CD4-positive, alpha-beta T cell treated with Interleukin-12 subunit alpha and Interleukin-12 subunit beta, for 1 hour (primary cell): ENCODE results near the gene TSPAN13.

Experiments
- DNase-seq: peaks from one replicate; pipeline ENCODE4 v3.0.0-alpha.2; 2020

TSPAN13 gene

DNA sequence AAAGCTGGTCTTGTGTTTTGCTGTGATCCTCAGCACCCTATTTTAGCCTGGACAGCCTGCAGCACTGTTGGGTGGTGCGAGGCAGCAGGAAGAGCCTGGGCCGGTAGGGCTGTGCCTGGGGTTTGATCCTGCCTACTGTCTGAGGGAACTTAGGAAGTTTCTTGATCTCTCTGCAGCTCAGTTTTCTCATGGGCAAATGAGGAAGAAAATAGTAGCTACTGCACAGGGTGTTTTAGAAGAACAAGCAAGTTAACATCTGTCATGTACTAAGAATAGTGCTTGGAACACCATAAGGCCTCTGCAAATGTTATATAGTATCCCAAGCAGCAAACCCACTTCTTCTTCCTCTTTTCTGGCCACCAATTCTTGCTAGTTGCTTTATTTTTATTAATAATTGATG lies 63.3 kb downstream of the TSPAN13 start:
- DNase-seq: no peak

DNA sequence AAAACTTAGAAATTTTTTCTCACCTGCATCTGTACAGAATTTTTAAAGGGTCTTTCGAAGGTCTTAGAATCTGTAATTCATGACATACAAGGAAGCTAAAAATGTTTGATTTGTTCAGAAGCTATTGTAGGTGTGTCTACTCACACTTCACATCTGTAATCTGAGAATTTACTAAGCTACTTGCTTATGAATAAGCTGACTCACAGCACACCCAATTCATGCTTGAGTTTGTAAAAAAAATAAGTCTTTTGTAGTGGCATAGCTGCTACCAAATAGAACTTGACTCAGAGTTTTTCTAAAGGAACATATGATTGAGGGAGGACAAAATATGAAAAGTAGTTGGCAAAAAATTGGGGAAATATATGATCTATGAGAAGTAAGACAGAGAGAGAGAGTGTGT lies 64.0 kb downstream of the TSPAN13 start:
- DNase-seq: no peak

DNA sequence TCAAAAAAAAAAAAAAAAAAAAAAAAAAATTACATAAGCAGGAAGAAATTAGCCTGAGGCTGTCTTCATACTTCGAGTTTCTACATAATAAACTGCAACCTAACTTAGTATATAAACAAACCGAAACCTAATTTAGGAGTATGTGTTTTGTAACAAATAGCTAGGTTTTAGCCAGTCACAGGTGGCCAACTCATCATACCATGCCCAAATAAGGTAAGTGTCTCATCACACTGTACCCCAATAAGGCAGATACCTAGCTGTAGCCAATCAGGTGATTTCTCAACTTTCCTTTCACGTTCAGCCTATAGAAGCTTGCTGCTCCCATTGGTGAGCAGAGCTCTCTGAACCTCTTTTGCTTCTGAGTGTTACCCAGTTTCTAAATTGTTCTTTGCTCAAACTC lies 65.2 kb downstream of the TSPAN13 start:
- DNase-seq: no peak

DNA sequence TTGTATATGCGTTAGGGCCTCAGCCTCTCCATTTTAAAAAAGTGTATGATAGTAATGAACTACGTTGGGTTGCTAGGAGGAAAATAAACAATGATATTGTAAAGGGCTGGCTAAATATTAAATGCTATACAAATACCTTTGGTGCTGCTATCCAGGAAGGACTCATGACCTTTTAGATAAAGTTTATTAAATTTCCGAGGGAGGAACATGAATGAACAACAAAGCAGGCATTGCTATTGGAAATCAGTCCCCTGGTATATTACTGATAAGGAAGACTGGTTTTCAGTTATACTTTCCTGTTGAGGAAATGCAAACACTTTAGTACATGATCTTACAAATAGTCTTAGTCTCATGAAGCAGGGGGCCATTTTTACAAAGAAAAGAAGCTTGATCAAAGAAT lies 68.5 kb downstream of the TSPAN13 start:
- DNase-seq: no peak

DNA sequence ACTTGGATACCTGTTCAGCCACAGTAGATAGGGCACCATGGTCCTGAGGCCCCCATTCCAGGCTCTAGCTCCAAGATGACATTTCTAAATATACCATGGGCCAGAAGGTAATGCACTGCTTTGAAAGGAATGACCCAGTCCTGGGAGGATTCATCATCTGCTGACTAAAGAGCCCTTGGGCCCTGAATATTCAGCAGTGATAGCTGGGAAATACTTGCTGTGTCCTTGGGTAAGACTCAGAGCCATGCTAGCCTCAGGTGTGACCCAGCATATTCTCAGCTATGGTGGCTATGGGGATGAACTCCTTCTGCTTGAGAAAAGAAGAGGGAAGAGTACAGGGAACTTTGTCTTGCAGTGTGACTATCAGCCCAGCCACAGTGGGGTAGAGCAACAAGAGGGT lies 72.5 kb downstream of the TSPAN13 start:
- no peak for DNase-seq

DNA sequence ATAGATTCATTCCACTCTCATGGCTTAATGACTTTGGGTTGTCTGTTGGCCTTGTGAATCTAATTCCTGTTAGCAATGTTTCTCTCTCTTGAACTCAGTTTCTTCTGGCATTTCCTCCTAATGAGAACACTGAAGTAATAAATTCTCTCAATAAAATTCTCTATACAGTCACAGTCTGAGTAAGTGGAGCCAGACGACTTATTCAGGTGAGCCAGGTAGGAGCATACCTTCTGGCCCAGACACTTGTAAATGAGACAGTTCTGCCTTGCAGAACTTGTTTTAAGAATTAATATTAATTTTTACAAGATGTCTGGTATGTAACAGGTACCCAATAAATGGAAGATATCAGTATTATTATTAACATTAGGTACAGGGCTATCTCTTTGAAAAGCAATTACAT lies 79.8 kb downstream of the TSPAN13 start:
- DNase-seq: no peak
